Lower lobe of right lung (tissue), 2 donors: ENCODE data around the gene SNRPF. TPM values are rescaled to one million over a fixed set of nuclear protein-coding genes. Genes with fewer than 3 reads are reported as not detected.

Source experiments
- ATAC-seq, 2 donors: fragments of 200-7000 bp; cut with Tn5 transposase; one replicate each; pipeline ENCODE4 v1.9.1; 2020 to 2022; ENCODE audit warnings: mild to moderate bottlenecking in 2 of 2, moderate library complexity in 2 of 2
- DNase-seq: peaks from one replicate; pipeline ENCODE4 v3.0.0-alpha.2; 2020
- H3K27ac ChIP-seq: fragments of 200-600 bp; one replicate; pipeline ENCODE4 v1.8.0; 2022
- H3K27me3 ChIP-seq: fragments of 200-600 bp; one replicate; pipeline ENCODE4 v1.8.0; 2022; ENCODE audit warnings: low read depth
- H3K36me3 ChIP-seq: fragments of 200-600 bp; one replicate; pipeline ENCODE4 v1.8.0; 2022; ENCODE audit warnings: mild to moderate bottlenecking
- H3K4me1 ChIP-seq: fragments of 200-600 bp; one replicate; pipeline ENCODE4 v1.8.0; 2022
- H3K4me3 ChIP-seq: fragments of 200-600 bp; one replicate; pipeline ENCODE4 v1.8.0; 2022; ENCODE audit warnings: mild to moderate bottlenecking
- H3K9me3 ChIP-seq: fragments of 200-600 bp; one replicate; pipeline ENCODE4 v1.8.0; 2022
- CTCF ChIP-seq: fragments of 200-600 bp; IDR thresholded peaks from one replicate; pipeline ENCODE4 v1.8.0; 2022; ENCODE audit warnings: antibody characterized with exemption, mild to moderate bottlenecking
- intact Hi-C: fragments of 100-400 bp; cut with DNase I; formaldehyde crosslinking; loops from one replicate; pipeline ENCODE4 v1.11.0; 2022
- total RNA-seq: library from RNA; stranded (reverse); fragmentation: NEBNext Ultra II Directional; extraction: Animal tissue kit (Norgen Biotek cat#: 25700); gene quantifications from one replicate; pipeline ENCODE4 v1.2.1, GENCODE V29; 2021
- donor health status: DM: no; HTN: yes; CAD: no; lungs with severe emphysema.

Gene SNRPF
- total RNA-seq, 1 donor from 2014 or later = 15.2 TPM

- TF ChIP-seq CTCF = no peak
- peaks cover 8% of the 10 kb centered on the region for H3K9me3 ChIP-seq
- DNase-seq (no peak), ATAC-seq (peak; percentile 16 to 37)
- H3K27me3 ChIP-seq = no peaks in the 10 kb centered on the region
- intact Hi-C loops = no loop called here
- peak overlapping the region; percentile 13 for H3K27ac ChIP-seq
- no peak overlapping the region for H3K4me3 ChIP-seq
- H3K4me1 ChIP-seq = no peaks in the 10 kb centered on the region
- no peaks in the 10 kb centered on the region for H3K36me3 ChIP-seq
Observed at GRCh38 chr12:95884998-95885397, 26.2 kb downstream of the SNRPF start.

- Histone ChIP-seq H3K4me1 (no peaks in the 10 kb centered on the region), H3K27ac (no peak overlapping the region), H3K27me3 (no peaks in the 10 kb centered on the region), H3K36me3 (no peaks in the 10 kb centered on the region), H3K9me3 (peaks cover 8% of the 10 kb centered on the region), H3K4me3 (no peak overlapping the region)
- DNase-seq (no peak), ATAC-seq (no peak)
- intact Hi-C loops = no loop called here
- TF ChIP-seq CTCF = no peak
Observed at GRCh38 chr12:95887311-95887710, 28.6 kb downstream of the SNRPF start.

- intact Hi-C loops = no loop called here
- no peaks in the 10 kb centered on the region for H3K9me3 ChIP-seq
- no peak for TF ChIP-seq CTCF
Observed at GRCh38 chr12:95890958-95891357, 32.2 kb downstream of the SNRPF start.

GRCh38 chr12:95896846-95897245, 38.1 kb downstream of the SNRPF start:
- Histone ChIP-seq H3K27ac (no peak overlapping the region), H3K4me1 (no peaks in the 10 kb centered on the region), H3K9me3 (no peaks in the 10 kb centered on the region), H3K4me3 (no peak overlapping the region), H3K36me3 (no peaks in the 10 kb centered on the region), H3K27me3 (no peaks in the 10 kb centered on the region)
- no peak for DNase-seq
- ATAC-seq = no peak
- intact Hi-C loops = no loop called here
- TF ChIP-seq CTCF = no peak

More at GRCh38 chr12:95890958-95891357, 32.2 kb downstream of the SNRPF start:
- ATAC-seq (no peak), DNase-seq (no peak)
- no peaks in the 10 kb centered on the region for H3K36me3 ChIP-seq
- no peak overlapping the region for H3K27ac ChIP-seq
- H3K27me3 ChIP-seq = no peaks in the 10 kb centered on the region
- H3K4me3 ChIP-seq = no peak overlapping the region
- H3K4me1 ChIP-seq = no peaks in the 10 kb centered on the region

GRCh38 chr12:95898081-95898480, 39.3 kb downstream of the SNRPF start:
- no peaks in the 10 kb centered on the region for H3K4me1 ChIP-seq
- no peak overlapping the region for H3K4me3 ChIP-seq
- H3K9me3 ChIP-seq = peaks cover 6% of the 10 kb centered on the region
- no peaks in the 10 kb centered on the region for H3K27me3 ChIP-seq
- no peak for TF ChIP-seq CTCF
- H3K36me3 ChIP-seq = no peaks in the 10 kb centered on the region
- ATAC-seq (no peak), DNase-seq (no peak)
- no peak overlapping the region for H3K27ac ChIP-seq
- intact Hi-C loops = no loop called here

- no peaks in the 10 kb centered on the region for H3K9me3 ChIP-seq
- H3K36me3 ChIP-seq = no peaks in the 10 kb centered on the region
- no peak for ATAC-seq
- H3K4me1 ChIP-seq = no peaks in the 10 kb centered on the region
- no peak overlapping the region for H3K4me3 ChIP-seq
- H3K27ac ChIP-seq = no peak overlapping the region
- no peak for DNase-seq
- intact Hi-C loops = no loop called here
- TF ChIP-seq CTCF = no peak
- no peaks in the 10 kb centered on the region for H3K27me3 ChIP-seq
Observed at GRCh38 chr12:95908573-95908972, 49.8 kb downstream of the SNRPF start.
